NCI-H128 (cell line): ENCODE measurements around the gene DCLK3.

Experiments used
- DNase-seq: peaks from one replicate; lab custom pipeline; 2025; ENCODE audit not compliant: unreplicated experiment; lab: John Stamatoyannopoulos, UW

DCLK3 gene

GRCh38 chr3:36765104-36765503 is 751 bp upstream of the DCLK3 start:
- DNase-seq = no peak

- no peak for DNase-seq
Measured at GRCh38 chr3:36764704-36765038, 318 bp upstream of the DCLK3 start.

- DNase-seq = no peak
Measured at GRCh38 chr3:36762918-36763849, 1.2 kb downstream of the DCLK3 start.

GRCh38 chr3:36761779-36762178 is 2.6 kb downstream of the DCLK3 start:
- DNase-seq = no peak

GRCh38 chr3:36756269-36756668 is 8.1 kb downstream of the DCLK3 start:
- DNase-seq = no peak

- DNase-seq = no peak
Measured at GRCh38 chr3:36751326-36751725, 13.0 kb downstream of the DCLK3 start.

- no peak for DNase-seq
Measured at GRCh38 chr3:36750737-36751136, 13.6 kb downstream of the DCLK3 start.

- no peak for DNase-seq
Measured at GRCh38 chr3:36744763-36745162, 19.6 kb downstream of the DCLK3 start.

- no peak for DNase-seq
Measured at GRCh38 chr3:36743826-36744225, 20.5 kb downstream of the DCLK3 start.

GRCh38 chr3:36741285-36741684 is 23.1 kb downstream of the DCLK3 start:
- DNase-seq = no peak

GRCh38 chr3:36740787-36741186 is 23.6 kb downstream of the DCLK3 start:
- DNase-seq = no peak

GRCh38 chr3:36738702-36739101 is 25.7 kb downstream of the DCLK3 start:
- no peak for DNase-seq

GRCh38 chr3:36736301-36736700 is 28.1 kb downstream of the DCLK3 start:
- no peak for DNase-seq

- DNase-seq = no peak
Measured at GRCh38 chr3:36734742-36735141, 29.6 kb downstream of the DCLK3 start.

GRCh38 chr3:36733723-36734122 is 30.6 kb downstream of the DCLK3 start:
- DNase-seq = no peak

- no peak for DNase-seq
Measured at GRCh38 chr3:36733162-36733696, 31.1 kb downstream of the DCLK3 start.

- DNase-seq = no peak
Measured at GRCh38 chr3:36730966-36731365, 33.4 kb downstream of the DCLK3 start.

GRCh38 chr3:36729204-36730056 is 34.9 kb downstream of the DCLK3 start:
- DNase-seq = no peak

- no peak for DNase-seq
Measured at GRCh38 chr3:36714343-36715086, 49.8 kb downstream of the DCLK3 start.

GRCh38 chr3:36713904-36714303 is 50.4 kb downstream of the DCLK3 start:
- DNase-seq = no peak

- no peak for DNase-seq
Measured at GRCh38 chr3:36710606-36711005, 53.7 kb downstream of the DCLK3 start.
